ENCODE data around the gene PARD6G.

DNA sequence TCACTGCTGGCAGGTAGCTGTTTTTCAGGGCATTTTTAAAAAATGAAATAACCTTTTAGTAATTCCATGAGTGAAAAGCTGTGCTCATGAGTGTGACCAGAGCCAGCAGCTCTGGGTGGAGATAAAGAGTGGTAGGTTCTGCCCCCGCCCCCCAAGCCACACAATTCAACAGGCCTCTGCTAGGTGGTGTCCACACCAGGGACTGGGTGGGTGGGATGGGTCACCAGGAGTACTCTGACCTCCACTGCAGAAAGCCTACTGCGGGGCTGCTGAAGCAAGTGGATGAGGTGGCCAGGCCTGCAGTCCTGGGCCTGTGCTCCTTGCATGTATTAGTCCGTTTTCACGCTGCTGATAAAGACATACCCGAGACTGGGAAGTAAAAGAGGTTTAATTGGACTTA is 15.3 kb downstream of the PARD6G start:
- no peak for TF ChIP-seq EZH2 (IDR thresholded peaks at IDR 0.05; ENCODE audit: borderline replicate concordance, low read length)
- TF ChIP-seq, protein P1, sequence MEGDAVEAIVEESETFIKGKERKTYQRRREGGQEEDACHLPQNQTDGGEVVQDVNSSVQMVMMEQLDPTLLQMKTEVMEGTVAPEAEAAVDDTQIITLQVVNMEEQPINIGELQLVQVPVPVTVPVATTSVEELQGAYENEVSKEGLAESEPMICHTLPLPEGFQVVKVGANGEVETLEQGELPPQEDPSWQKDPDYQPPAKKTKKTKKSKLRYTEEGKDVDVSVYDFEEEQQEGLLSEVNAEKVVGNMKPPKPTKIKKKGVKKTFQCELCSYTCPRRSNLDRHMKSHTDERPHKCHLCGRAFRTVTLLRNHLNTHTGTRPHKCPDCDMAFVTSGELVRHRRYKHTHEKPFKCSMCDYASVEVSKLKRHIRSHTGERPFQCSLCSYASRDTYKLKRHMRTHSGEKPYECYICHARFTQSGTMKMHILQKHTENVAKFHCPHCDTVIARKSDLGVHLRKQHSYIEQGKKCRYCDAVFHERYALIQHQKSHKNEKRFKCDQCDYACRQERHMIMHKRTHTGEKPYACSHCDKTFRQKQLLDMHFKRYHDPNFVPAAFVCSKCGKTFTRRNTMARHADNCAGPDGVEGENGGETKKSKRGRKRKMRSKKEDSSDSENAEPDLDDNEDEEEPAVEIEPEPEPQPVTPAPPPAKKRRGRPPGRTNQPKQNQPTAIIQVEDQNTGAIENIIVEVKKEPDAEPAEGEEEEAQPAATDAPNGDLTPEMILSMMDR (IDR thresholded peaks at IDR 0.05; ENCODE audit: low read length): no peak

Measured in OCI-LY1 (cell line).